ENCODE measurements around the gene ADCY10.

The ADCY10 gene

DNA sequence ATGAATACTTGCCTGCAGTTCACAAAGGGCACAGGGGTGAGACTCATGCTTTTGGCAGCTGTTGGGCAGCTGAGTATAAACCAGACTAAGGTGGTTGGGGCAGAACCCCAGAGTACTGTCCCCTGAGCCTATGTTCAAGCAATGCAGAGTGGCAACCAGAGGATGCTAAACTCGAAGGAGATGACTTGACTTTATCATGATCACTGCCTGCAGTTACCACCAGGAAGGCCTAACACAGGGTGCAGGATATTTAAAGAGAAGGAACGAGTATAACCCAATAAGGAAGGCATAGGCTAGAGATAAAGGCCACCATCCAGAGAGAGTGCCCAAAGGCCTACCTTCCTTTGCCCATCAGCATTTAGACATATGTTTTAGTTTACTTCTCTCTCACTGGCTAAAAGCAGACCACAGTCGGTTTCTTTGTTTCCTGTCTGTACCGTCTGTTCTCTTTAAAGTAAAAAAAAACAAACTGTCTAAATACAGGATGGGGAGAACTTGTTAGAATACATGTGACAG is 108.8 kb downstream of the ADCY10 start:
- DNase-seq: no peak

DNA sequence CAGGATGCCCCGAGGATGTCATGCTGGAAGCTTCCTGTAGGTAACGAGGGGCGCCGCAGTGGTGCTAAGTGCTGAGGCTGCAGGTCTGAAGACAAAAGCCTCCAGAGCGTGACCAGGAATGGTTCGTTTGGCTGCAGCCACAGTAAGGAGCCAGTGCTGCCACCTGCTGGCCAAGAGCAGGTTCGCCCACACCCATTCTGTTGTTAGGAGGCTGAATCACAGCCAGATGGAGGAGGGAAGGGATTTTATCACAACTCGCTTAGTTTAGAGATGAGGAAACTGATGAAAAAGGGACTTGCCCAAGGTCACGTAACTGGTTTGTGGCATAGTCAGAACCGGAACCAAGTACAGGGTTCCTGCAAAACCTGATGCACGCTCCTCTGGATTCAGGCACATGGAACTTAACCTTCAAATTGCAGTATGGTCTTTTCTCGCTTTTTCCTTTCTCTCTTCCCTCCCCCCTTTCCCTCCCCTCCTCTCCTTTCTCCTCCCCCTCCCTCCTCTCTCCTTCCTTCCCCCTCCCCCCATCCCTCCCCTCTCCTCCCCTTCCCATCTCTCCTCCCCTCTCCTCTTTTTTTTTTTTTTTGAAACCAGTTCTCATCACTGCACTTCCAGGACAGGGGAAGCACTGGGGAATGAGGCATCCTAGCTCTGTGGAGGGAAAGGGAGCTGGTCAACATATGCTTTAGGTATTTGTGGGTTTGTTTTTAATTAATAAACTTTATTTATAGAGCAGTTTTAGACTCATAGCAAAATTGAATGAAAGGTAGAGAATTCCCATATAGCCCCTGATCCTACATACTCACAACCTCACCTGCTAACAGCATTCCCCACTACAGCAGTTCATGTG is 110.4 kb downstream of the ADCY10 start:
- DNase-seq: peak; percentile 94 to 99

- DNase-seq: no peak
These were observed 111.7 kb downstream of the ADCY10 start for GRCh38 chr1:167802235-167802634.

GRCh38 chr1:167800251-167800650 is 113.7 kb downstream of the ADCY10 start:
- no peak for DNase-seq

GRCh38 chr1:167799747-167800146 is 114.2 kb downstream of the ADCY10 start:
- no peak for DNase-seq

GRCh38 chr1:167798952-167799351 is 115.0 kb downstream of the ADCY10 start:
- no peak for DNase-seq

GRCh38 chr1:167797015-167797414 is 116.9 kb downstream of the ADCY10 start:
- no peak for DNase-seq

DNA sequence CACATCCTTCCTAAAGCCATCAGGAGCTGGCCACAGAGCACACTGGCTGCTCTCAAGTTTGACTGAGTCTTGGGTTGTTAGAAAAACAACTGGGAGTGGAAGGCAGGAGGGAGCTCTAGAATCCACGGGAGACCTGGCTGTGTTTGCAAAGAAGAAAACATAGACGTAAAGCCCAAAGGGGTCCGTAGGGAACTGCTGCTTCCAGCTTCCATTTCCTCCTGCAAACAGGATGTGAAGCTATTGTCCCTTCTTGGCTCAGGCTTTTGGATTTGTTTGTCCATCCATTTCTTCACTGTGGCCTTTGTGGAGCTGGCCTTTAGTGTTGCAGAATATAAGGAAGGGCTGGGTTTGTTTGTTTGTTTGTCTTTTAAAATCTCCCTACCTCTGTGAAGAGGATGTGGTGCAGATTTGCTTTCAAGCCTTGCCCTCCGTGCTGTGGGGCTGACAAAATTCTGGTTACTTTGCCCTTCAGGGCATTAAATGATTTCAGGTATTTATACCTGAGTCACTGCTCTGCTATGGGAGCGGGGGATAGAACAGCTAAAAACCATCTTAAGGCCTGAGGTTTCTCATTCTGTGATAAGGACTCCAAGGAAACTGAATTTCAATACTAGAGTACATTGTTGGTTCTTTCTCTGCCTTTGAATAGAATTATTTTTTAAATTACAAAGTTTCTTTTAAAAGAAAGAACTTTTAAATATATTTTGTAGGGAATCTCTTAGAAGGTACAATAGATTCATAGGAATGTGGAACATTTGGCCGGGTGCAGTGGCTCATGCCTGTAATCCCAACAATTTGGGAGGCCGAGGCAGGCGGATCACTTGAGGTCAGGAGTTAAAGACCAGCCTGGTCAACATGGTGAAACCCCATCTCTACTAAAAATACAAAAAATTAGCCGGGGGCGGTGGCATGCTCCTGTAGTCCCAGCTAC is 117.9 kb downstream of the ADCY10 start:
- no peak for DNase-seq

GRCh38 chr1:167794043-167794442 is 119.9 kb downstream of the ADCY10 start:
- no peak for DNase-seq

DNA sequence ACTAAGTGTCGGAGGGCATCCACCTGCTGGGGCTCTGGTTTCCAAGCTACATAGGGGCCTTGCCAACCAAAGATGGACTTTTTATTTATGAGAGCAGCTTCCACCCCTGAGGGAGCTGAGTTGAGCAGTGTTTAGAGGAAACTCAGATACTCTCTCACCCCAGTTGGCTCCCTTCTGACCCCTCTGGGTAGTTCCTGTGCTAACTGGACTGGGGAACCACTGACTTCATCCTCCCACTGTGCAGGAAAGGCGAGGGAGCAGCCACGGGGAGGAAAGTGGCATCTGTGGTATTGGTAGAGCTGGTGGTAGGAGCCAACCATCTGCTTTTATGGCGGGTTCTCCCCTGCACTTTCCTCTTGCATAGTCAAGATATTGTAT is 121.8 kb downstream of the ADCY10 start:
- DNase-seq: no peak

- DNase-seq: peak in 1 of 2 experiments; percentile 31
These were observed 122.4 kb downstream of the ADCY10 start for GRCh38 chr1:167791281-167792187.

DNA sequence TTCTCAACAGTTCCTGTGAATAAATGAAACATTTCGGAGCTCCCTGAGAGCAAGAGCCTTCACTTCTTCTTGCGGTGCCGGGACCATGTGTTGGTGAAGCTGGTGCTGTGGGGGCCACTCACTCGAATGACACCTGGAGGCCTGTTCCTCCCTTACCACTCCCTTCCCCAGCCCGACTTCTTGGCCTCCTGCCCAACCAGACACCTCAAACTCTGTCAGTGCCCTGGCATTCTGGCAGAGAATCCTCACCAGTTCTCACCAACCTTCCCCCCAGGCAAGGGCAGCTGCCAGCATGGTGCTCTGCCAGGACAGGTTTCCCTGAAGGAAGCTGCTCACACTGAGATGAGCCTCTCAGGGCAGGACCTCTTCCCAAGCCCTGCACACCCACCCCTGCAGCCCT is 123.8 kb downstream of the ADCY10 start:
- DNase-seq: no peak

- no peak for DNase-seq
These were observed 124.4 kb downstream of the ADCY10 start for GRCh38 chr1:167789501-167789900.

DNA sequence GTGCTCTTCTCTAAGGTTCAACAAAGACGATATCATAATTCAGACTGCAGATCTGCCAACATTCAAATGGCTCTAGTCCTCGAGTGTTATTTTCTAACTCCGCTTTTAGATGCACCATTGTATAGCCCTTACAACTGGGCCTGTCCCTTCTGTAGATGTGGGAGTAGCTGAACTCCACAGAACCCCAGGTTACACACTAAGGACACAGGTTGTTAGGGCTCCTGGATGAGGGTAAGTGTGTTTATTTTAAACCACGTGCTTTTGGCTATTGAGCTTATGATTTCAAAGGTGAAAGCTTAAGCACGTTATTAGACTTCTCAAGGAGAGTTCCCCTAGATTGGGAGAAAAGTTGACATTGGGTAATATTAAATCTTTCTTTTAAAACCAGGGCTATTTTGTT is 127.4 kb downstream of the ADCY10 start:
- no peak for DNase-seq

GRCh38 chr1:167784876-167785550 is 128.9 kb downstream of the ADCY10 start:
- DNase-seq: no peak

DNA sequence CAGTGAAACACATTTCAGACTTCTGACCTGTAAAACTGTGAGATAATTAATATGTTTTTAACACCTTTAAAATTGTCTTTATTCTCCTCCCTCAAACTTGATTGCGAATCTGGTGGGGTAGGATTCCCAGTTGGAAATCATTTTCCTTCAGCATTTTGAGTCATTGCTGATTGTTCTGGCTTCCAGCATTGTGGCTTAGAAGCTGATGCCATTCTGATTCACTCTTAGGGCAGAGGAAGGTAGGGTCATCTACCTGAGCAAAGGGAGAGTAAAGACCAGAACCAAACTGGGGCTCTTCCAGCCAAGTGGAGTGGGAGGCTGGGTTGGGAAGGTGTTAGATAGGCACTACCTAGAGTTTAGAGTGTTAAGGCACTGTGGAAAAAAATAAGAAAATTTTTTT is 131.0 kb downstream of the ADCY10 start:
- DNase-seq: no peak

- DNase-seq: no peak
These were observed 132.4 kb downstream of the ADCY10 start for GRCh38 chr1:167781558-167781957.

- no peak for DNase-seq
These were observed 136.7 kb downstream of the ADCY10 start for GRCh38 chr1:167777269-167777650.

GRCh38 chr1:167776616-167777268 is 137.2 kb downstream of the ADCY10 start:
- DNase-seq: no peak

DNA sequence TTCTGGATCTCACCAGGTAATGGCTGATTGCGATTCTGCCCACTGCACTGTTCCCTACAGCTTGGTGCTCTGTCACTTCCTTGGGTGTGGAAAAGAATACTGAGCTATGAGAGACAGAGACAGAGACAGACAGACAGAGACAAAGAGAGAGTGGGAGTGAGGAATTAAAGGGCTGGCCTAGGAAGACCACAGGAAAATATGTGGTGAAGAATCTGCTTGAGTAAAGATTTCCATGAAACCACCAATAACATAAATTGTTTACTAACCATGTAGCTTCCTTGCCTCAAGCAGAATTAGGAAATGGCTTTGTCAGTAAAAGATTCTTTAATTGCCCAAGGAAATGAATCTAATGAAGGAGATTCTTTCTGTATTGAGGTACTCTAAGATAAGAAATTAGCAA is 137.8 kb downstream of the ADCY10 start:
- DNase-seq: no peak

GRCh38 chr1:167775178-167775577 is 138.8 kb downstream of the ADCY10 start:
- no peak for DNase-seq

Measured in NCI-H526 (cell line).